ENCODE results near the gene RNU7-1.

RNU7-1 gene

DNA sequence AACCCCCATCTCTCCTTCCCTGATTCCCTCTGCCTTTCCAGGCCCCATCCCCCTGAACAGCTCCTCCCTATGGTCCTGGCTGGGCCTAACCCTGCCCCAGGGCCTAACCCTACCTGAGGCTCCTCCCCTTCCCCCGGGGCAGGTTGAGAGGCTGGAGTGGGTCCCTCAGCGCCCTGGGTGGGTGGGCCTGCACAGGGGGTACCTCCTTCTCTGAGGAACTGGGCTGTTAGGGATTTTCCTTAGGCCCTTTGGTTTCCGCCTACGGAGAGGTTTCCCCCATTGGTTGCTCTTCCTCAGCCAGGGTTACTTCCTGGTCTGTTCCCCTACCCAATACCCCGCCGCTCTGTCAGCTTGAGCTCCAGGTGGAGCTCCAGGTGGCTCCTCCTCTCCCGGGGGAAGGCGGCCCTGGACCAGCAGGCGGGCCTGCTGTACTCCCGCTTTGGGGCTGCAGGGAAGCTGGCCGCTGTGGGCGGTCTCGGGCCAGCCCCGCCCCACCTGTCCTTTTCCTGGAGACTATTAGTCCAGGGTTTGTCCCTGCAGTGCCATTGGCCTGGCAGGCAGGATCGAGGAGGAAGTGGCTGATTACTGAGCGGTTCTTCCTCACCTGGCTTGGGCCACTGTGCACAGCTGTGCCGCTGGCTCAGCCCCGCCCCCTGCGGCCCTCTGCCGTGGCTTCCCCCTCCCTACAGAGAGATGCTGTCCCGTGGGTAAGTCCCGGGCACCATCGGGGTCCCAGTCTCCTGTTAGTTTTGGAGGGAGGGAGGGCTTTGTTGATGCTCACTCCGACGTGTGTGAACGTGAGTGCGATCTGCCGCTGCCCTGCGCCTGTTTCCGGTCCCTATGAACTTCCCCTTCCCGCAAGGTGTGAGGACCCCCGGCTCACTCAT, 2.7 kb downstream of the RNU7-1 start:
- peaks cover 9% of the 10 kb centered on the region for H3K4me1 ChIP-seq
- no peak for DNase-seq
- H3K36me3 ChIP-seq: peaks cover 4% of the 10 kb centered on the region; the same call in 1 of the 2 replicates
- no peaks in the 10 kb centered on the region for H3K9me3 ChIP-seq
- no peak overlapping the region for H3K4me3 ChIP-seq (ENCODE audit: low read depth, low read length)
- H3K27me3 ChIP-seq: no peaks in the 10 kb centered on the region
- TF ChIP-seq, protein P1, sequence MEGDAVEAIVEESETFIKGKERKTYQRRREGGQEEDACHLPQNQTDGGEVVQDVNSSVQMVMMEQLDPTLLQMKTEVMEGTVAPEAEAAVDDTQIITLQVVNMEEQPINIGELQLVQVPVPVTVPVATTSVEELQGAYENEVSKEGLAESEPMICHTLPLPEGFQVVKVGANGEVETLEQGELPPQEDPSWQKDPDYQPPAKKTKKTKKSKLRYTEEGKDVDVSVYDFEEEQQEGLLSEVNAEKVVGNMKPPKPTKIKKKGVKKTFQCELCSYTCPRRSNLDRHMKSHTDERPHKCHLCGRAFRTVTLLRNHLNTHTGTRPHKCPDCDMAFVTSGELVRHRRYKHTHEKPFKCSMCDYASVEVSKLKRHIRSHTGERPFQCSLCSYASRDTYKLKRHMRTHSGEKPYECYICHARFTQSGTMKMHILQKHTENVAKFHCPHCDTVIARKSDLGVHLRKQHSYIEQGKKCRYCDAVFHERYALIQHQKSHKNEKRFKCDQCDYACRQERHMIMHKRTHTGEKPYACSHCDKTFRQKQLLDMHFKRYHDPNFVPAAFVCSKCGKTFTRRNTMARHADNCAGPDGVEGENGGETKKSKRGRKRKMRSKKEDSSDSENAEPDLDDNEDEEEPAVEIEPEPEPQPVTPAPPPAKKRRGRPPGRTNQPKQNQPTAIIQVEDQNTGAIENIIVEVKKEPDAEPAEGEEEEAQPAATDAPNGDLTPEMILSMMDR (IDR thresholded peaks at IDR 0.05; ENCODE audit: low read depth, low read length): no peak

DNA sequence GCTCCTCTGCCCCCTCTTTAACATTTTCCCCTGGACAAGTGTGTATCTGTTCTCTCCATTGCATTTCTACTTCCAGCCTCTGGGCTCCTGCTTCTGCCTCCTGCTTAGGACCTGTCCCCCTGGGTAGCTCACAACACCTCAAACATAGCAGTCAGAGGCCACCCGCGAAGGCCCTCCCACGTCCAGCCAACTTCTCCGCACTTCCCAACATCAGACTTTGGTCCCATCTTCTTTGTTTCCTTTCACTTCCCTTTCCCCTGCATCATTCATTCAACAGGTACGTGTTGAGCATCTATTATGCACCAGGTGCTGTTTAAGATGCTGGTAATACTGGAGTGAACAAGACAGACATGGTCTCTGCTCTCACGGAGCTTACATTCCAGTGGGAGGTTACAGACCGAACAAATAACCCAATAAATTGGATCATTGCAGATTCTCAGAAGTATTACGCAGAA, 3.3 kb downstream of the RNU7-1 start:
- Histone ChIP-seq H3K9me3 (no peaks in the 10 kb centered on the region), H3K36me3 (no peaks in the 10 kb centered on the region), H3K27me3 (no peaks in the 10 kb centered on the region), H3K4me1 (peaks cover 9% of the 10 kb centered on the region), H3K4me3 (ENCODE audit: low read depth, low read length) (no peak overlapping the region)
- TF ChIP-seq, protein P1 (IDR thresholded peaks at IDR 0.05; ENCODE audit: low read depth, low read length): no peak
- no peak for DNase-seq

DNA sequence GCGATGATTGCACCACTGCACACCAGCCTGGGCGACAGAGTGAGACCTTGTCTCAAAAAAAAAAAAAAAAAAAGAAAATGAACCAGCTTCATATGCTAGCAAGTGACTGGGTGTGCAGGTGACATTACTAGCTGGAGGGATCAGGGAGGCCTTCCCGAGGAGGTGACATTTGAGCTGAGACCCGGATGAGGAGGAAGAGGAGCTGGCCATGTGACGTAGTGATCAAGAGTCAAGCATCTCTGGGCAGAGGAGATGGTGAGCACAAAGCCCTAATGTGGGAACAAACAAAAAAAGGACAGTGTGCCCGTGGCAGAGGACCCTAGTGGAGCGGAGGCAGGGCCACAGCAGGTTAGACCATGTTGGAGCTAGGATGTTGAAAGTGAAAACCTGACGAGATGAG, 4.0 kb downstream of the RNU7-1 start:
- peaks cover 9% of the 10 kb centered on the region for H3K4me1 ChIP-seq
- TF ChIP-seq, protein P1 (IDR thresholded peaks at IDR 0.05; ENCODE audit: low read depth, low read length): no peak

DNA sequence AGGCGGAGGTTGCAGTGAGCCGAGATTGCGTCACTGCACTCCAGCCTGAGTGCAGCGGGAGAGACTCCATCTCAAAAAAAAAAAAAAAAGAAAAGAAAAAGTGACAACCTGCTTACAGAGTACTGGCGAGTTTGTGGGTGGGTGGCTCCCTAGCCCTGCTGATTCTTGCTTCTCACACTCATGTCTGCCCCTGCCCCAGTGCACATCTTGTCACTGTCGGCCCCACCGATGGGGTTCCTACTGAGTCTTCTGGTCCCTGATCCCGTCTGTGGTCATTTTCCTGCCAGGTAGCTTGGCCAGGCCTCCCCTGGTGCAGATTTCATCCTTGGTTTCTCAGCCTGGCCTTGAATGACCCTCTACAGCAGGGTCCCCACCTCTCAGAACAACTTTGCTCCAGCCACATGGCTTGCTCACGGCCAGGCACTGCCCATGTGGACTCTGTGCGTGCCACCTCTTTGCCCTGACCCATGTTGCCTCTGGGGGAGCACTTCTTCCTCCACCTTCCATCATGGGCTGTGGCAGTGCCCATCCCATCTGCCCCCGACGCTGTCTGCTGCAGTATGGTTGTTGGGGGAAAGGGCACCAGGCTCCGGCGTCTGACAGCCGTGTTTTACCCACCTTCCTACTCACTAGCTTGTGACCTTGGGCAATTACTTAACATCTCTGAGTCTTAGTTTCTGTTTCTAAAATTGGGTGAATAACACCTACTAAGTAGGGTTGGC, 5.4 kb downstream of the RNU7-1 start:
- no peaks in the 10 kb centered on the region for H3K9me3 ChIP-seq
- H3K4me1 ChIP-seq: peaks cover 5% of the 10 kb centered on the region
- no peak overlapping the region for H3K4me3 ChIP-seq (ENCODE audit: low read depth, low read length)
- no peak for DNase-seq
- TF ChIP-seq, protein P1 (IDR thresholded peaks at IDR 0.05; ENCODE audit: low read depth, low read length): no peak
- H3K27me3 ChIP-seq: no peaks in the 10 kb centered on the region
- no peaks in the 10 kb centered on the region for H3K36me3 ChIP-seq

More for the DNA sequence above, 4.0 kb downstream of the RNU7-1 start:
- Histone ChIP-seq H3K9me3 (no peaks in the 10 kb centered on the region), H3K27me3 (no peaks in the 10 kb centered on the region), H3K36me3 (no peaks in the 10 kb centered on the region), H3K4me3 (ENCODE audit: low read depth, low read length) (no peak overlapping the region)
- DNase-seq: no peak

DNA sequence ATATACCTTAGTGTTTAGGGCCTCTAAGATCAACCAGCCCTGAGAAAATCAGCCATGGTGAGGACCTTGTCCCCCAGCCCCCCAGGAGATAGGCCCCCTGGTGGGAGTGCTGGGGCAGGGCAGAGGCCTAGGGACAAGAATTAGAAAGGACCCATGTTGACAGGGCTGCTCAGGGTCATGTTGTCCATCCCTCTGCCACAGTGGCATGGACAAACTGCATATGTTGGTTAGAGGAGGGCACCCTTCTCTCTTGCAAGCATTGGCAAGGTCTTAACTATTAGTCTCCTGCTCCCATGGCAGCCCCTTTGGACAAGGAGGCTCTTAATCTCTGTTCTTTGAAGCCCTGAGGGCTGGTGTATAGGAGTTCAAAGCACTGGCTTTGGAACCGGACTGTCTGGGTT, 6.8 kb downstream of the RNU7-1 start:
- no peak overlapping the region for H3K4me3 ChIP-seq (ENCODE audit: low read depth, low read length)
- no peaks in the 10 kb centered on the region; the same call in 1 of the 2 replicates for H3K4me1 ChIP-seq
- no peaks in the 10 kb centered on the region for H3K27me3 ChIP-seq
- H3K9me3 ChIP-seq: no peaks in the 10 kb centered on the region
- TF ChIP-seq, protein P1 (IDR thresholded peaks at IDR 0.05; ENCODE audit: low read depth, low read length): peak; percentile 55
- no peaks in the 10 kb centered on the region for H3K36me3 ChIP-seq
- no peak for DNase-seq

All from BE2C (cell line).